GM19043 (cell line): Measurements from ENCODE around the gene APLP2.

ENCODE experiments used
- ATAC-seq: cut with Tn5 transposase; IDR thresholded peaks from one replicate; pipeline ENCODE4 v1.9.1; 2021; ENCODE audit warnings: low read depth; ENCODE audit not compliant: unreplicated experiment

APLP2 gene

GRCh38 chr11:130139401-130139800 is 69.7 kb downstream of the APLP2 start:
- ATAC-seq = no peak

- ATAC-seq = no peak
Measured at GRCh38 chr11:130141561-130142341, 72.1 kb downstream of the APLP2 start.

- no peak for ATAC-seq
Measured at GRCh38 chr11:130144141-130144540, 74.4 kb downstream of the APLP2 start.

- ATAC-seq = no peak
Measured at GRCh38 chr11:130144861-130145281, 75.2 kb downstream of the APLP2 start.

- no peak for ATAC-seq
Measured at GRCh38 chr11:130145311-130145812, 75.7 kb downstream of the APLP2 start.

- no peak for ATAC-seq
Measured at GRCh38 chr11:130145975-130146776, 76.5 kb downstream of the APLP2 start.

GRCh38 chr11:130146796-130147195 is 77.1 kb downstream of the APLP2 start:
- ATAC-seq = no peak

- ATAC-seq = no peak
Measured at GRCh38 chr11:130148796-130149326, 79.2 kb downstream of the APLP2 start.

- no peak for ATAC-seq
Measured at GRCh38 chr11:130150790-130151189, 81.1 kb downstream of the APLP2 start.

- ATAC-seq = no peak
Measured at GRCh38 chr11:130151196-130151595, 81.5 kb downstream of the APLP2 start.

- no peak for ATAC-seq
Measured at GRCh38 chr11:130156108-130157022, 86.7 kb downstream of the APLP2 start.

GRCh38 chr11:130157101-130157500 is 87.4 kb downstream of the APLP2 start:
- no peak for ATAC-seq

- no peak for ATAC-seq
Measured at GRCh38 chr11:130157840-130158239, 88.1 kb downstream of the APLP2 start.

GRCh38 chr11:130159139-130159538 is 89.4 kb downstream of the APLP2 start:
- no peak for ATAC-seq

- no peak for ATAC-seq
Measured at GRCh38 chr11:130159657-130160497, 90.2 kb downstream of the APLP2 start, which contains the start of gene ST14. Gene ST14, plus strand, starts transcription at chr11:130159782. Its CDS starts 198 bp downstream, at chr11:130159980.

- ATAC-seq = no peak
Measured at GRCh38 chr11:130160498-130161155, 90.9 kb downstream of the APLP2 start.

- no peak for ATAC-seq
Measured at GRCh38 chr11:130161441-130162145, 91.9 kb downstream of the APLP2 start.

- no peak for ATAC-seq
Measured at GRCh38 chr11:130162733-130163132, 93.0 kb downstream of the APLP2 start.
